GM12801 (cell line): ENCODE results near the gene KCNN3.

ENCODE experiments used
- CTCF ChIP-seq: IDR thresholded peaks from one replicate; pipeline ENCODE4 v1.5.1; 2011; ENCODE audit warnings: control low read depth; ENCODE audit not compliant: insufficient read length; ENCODE audit errors: extremely low read depth

KCNN3 gene

GRCh38 chr1:154792899-154793298, 77.2 kb downstream of the KCNN3 start:
- TF ChIP-seq CTCF = no peak

GRCh38 chr1:154791292-154792166, 78.6 kb downstream of the KCNN3 start:
- TF ChIP-seq CTCF = no peak

- no peak for TF ChIP-seq CTCF
Measured at GRCh38 chr1:154788886-154789285, 81.2 kb downstream of the KCNN3 start.

- TF ChIP-seq CTCF = no peak
Measured at GRCh38 chr1:154788110-154788870, 81.8 kb downstream of the KCNN3 start.

GRCh38 chr1:154786804-154787570, 83.1 kb downstream of the KCNN3 start:
- TF ChIP-seq CTCF = no peak

- TF ChIP-seq CTCF = no peak
Measured at GRCh38 chr1:154784924-154785531, 85.1 kb downstream of the KCNN3 start.
